GM23338 (cell line): Measurements from ENCODE around the gene ZNF280C. TPM values are rescaled to one million over a fixed set of nuclear protein-coding genes. Genes with fewer than 3 reads are reported as not detected.

Experiments
- ATAC-seq: fragments of 200-7000 bp; cut with Tn5 transposase; 3 replicates; pipeline ENCODE4 v1.9.1; 2020
- DNase-seq: peaks from one replicate; pipeline ENCODE4 v3.0.0-alpha.2; 2015; ENCODE audit warnings: low spot score
- H2AFZ ChIP-seq: fragments of 200-600 bp; sonication (generic); 2 replicates; pipeline ENCODE4 v1.8.0; 2016; ENCODE audit warnings: antibody characterized with exemption, mild to moderate bottlenecking, moderate library complexity
- H3F3A ChIP-seq: fragments of 200-600 bp; sonication (generic); replicated peaks from 2 replicates; pipeline ENCODE4 v1.8.0; 2017; ENCODE audit warnings: antibody characterized with exemption, mixed run types, low read depth
- H3K27ac ChIP-seq: fragments of 200-600 bp; sonication (generic); 2 replicates; pipeline ENCODE4 v1.6.1; 2016; ENCODE audit warnings: low read depth
- H3K27me3 ChIP-seq: fragments of 200-600 bp; sonication (generic); 2 replicates; pipeline ENCODE4 v1.8.0; 2016; ENCODE audit warnings: mild to moderate bottlenecking, mixed run types, moderate library complexity; ENCODE audit not compliant: insufficient read depth
- H3K36me3 ChIP-seq: fragments of 200-600 bp; sonication (generic); 2 replicates; pipeline ENCODE4 v1.8.0; 2016; ENCODE audit warnings: mild to moderate bottlenecking; ENCODE audit not compliant: insufficient read depth
- H3K4me1 ChIP-seq: fragments of 200-600 bp; sonication (generic); 2 replicates; pipeline ENCODE4 v1.8.0; 2016; ENCODE audit warnings: mild to moderate bottlenecking, moderate library complexity; ENCODE audit not compliant: insufficient read depth
- H3K4me2 ChIP-seq: fragments of 200-600 bp; sonication (generic); 2 replicates; pipeline ENCODE4 v1.7.1; 2017; ENCODE audit warnings: mixed run types
- H3K4me3 ChIP-seq: fragments of 200-600 bp; sonication (generic); 2 replicates; pipeline ENCODE4 v1.6.1; 2016; ENCODE audit warnings: mixed run types
- H3K79me2 ChIP-seq: fragments of 200-600 bp; sonication (generic); replicated peaks from 2 replicates; pipeline ENCODE4 v1.8.0; 2017; ENCODE audit warnings: mild to moderate bottlenecking; ENCODE audit not compliant: insufficient read depth
- H3K9me2 ChIP-seq: fragments of 200-600 bp; sonication (generic); 2 replicates; pipeline ENCODE4 v1.8.0; 2017; ENCODE audit not compliant: insufficient read depth
- H4K20me1 ChIP-seq: fragments of 200-600 bp; sonication (generic); replicated peaks from 2 replicates; pipeline ENCODE4 v1.8.0; 2017; ENCODE audit warnings: mild to moderate bottlenecking; ENCODE audit not compliant: insufficient read depth
- H3K27ac Mint-ChIP-seq: 2 replicates; pipeline ENCODE4 v1.8.0; 2020; ENCODE audit warnings: inconsistent platforms, mild to moderate bottlenecking, moderate library complexity, mixed read lengths
- H3K27me3 Mint-ChIP-seq: 3 replicates; pipeline ENCODE4 v1.8.0; 2022; ENCODE audit warnings: low read depth, mild to moderate bottlenecking, moderate library complexity, mixed read lengths, inconsistent platforms; ENCODE audit not compliant: insufficient read depth, poor library complexity
- H3K36me3 Mint-ChIP-seq: 3 replicates; pipeline ENCODE4 v1.8.0; 2021; ENCODE audit warnings: low read depth, mild to moderate bottlenecking, inconsistent platforms, moderate library complexity, mixed read lengths
- H3K4me1 Mint-ChIP-seq: 3 replicates; pipeline ENCODE4 v1.8.0; 2020; ENCODE audit warnings: mild to moderate bottlenecking, inconsistent platforms, mixed read lengths
- H3K4me3 Mint-ChIP-seq: 3 replicates; pipeline ENCODE4 v1.8.0; 2021; ENCODE audit warnings: moderate library complexity, mild to moderate bottlenecking, inconsistent platforms, mixed read lengths
- H3K9me3 Mint-ChIP-seq: 3 replicates; pipeline ENCODE4 v1.8.0; 2020; ENCODE audit warnings: moderate library complexity, mild to moderate bottlenecking, inconsistent platforms, mixed read lengths
- CREB1 ChIP-seq: fragments of 250-450 bp; sonication (Bioruptor Pico); IDR thresholded peaks from 2 replicates; pipeline ENCODE4 v1.5.0; 2020; ENCODE audit warnings: low read depth, mild to moderate bottlenecking, moderate library complexity
- EZH2 ChIP-seq: fragments of 200-600 bp; sonication (generic); IDR thresholded peaks from one replicate; pipeline ENCODE4 v1.8.0; 2017; ENCODE audit warnings: antibody characterized with exemption, mild to moderate bottlenecking, low read depth; ENCODE audit not compliant: unreplicated experiment
- EZH2phosphoT487 ChIP-seq: fragments of 200-600 bp; sonication (generic); IDR thresholded peaks from one replicate; pipeline ENCODE4 v1.8.1; 2018; ENCODE audit warnings: antibody characterized with exemption; ENCODE audit not compliant: unreplicated experiment
- JUNB ChIP-seq: IDR thresholded peaks from one replicate; pipeline ENCODE4 v1.6.1; 2016; ENCODE audit warnings: antibody characterized with exemption; ENCODE audit not compliant: unreplicated experiment
- NANOG ChIP-seq: IDR thresholded peaks from 2 replicates; pipeline ENCODE4 v1.6.1; 2016; ENCODE audit warnings: antibody characterized with exemption, borderline replicate concordance
- POLR2AphosphoS5 ChIP-seq: IDR thresholded peaks from 2 replicates; pipeline ENCODE4 v1.6.1; 2016; ENCODE audit warnings: antibody characterized with exemption, low read depth
- STAT1 ChIP-seq: IDR thresholded peaks from one replicate; pipeline ENCODE4 v1.6.1; 2016; ENCODE audit warnings: antibody characterized with exemption; ENCODE audit not compliant: unreplicated experiment
- ZNF114 ChIP-seq: fragments of 250-450 bp; sonication (Bioruptor Pico); IDR thresholded peaks from 2 replicates; pipeline ENCODE4 v1.5.0; 2020; ENCODE audit warnings: mild to moderate bottlenecking, moderate library complexity
- ZNF331 ChIP-seq: fragments of 250-450 bp; sonication (Bioruptor Pico); IDR thresholded peaks from 2 replicates; pipeline ENCODE4 v1.5.0; 2020; ENCODE audit warnings: low read depth, mild to moderate bottlenecking, moderate library complexity
- polyA plus RNA-seq: library from polyadenylated mRNA; unstranded; fragments of >200 nt; fragmentation: Nextera tagmentation; extraction: Ambion mirVana; gene quantifications from 2 replicates; pipeline ENCODE4 v1.2.1, GENCODE V29; 2016
- total RNA-seq: library from RNA; depleted of rRNA; stranded (reverse); fragments of >200 nt; shearing (Covaris generic); gene quantifications from 2 replicates; pipeline ENCODE4 v1.2.3, GENCODE V29; 2014
- TF ChIP-seq, protein P1 (sequence below): fragments of 250-450 bp; sonication (Bioruptor Pico); IDR thresholded peaks from 2 replicates; pipeline ENCODE4 v1.5.0; 2020; ENCODE audit warnings: mild to moderate bottlenecking, moderate library complexity
- TF ChIP-seq, protein P2 (sequence below), 2 experiments: fragments of 200-600 bp in 1 of 2; sonication (generic) in 1 of 2; conservative IDR thresholded peaks; 2 replicates each; pipeline versions ENCODE4 v1.5.1 to v1.6.1; 2016 to 2017; ENCODE audit warnings: antibody characterized with exemption in 2 of 2, low read depth in 2 of 2, mild to moderate bottlenecking in 2 of 2, moderate library complexity in 1 of 2
- TF ChIP-seq, protein P3 (sequence below): IDR thresholded peaks from 2 replicates; pipeline ENCODE4 v1.6.1; 2016; ENCODE audit warnings: antibody characterized with exemption
- TF ChIP-seq, protein P4 (sequence below): IDR thresholded peaks from one replicate; pipeline ENCODE4 v1.6.1; 2018; ENCODE audit warnings: antibody characterized with exemption; ENCODE audit not compliant: unreplicated experiment

ZNF280C gene
- total and polyA plus RNA-seq, 2 experiments from 2014 or later: 7.9 to 14.4 TPM

DNA sequence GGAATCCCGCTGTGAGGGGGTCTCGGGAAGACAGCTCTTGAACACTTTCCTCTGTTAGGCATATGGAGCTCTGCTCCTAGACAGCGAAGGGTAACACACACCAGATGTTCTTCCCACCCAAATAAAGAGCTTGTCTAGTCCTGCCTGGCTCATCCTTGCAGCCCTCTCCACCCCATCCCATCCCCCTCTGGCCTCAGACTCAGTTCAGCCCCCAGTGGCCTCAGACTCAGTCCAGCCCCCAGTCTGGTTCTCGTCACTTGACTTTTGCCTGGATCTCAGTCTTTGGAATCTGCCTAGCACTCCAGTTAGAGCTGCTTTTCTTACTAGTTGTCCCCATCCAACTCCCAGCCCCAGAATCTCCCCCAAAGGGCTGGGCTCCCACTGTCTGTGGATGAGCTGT is 82.0 kb downstream of the ZNF280C start:
- H3K4me3 Mint-ChIP-seq: no peak overlapping the region
- peaks cover 6% of the 10 kb centered on the region for H3K27me3 Mint-ChIP-seq
- no peaks in the 10 kb centered on the region for H3K79me2 ChIP-seq
- no peak overlapping the region for H3K4me2 ChIP-seq
- TF ChIP-seq ZNF114 (CRISPR knock-in tag): no peak
- TF ChIP-seq JUNB: no peak
- TF ChIP-seq, protein P1, sequence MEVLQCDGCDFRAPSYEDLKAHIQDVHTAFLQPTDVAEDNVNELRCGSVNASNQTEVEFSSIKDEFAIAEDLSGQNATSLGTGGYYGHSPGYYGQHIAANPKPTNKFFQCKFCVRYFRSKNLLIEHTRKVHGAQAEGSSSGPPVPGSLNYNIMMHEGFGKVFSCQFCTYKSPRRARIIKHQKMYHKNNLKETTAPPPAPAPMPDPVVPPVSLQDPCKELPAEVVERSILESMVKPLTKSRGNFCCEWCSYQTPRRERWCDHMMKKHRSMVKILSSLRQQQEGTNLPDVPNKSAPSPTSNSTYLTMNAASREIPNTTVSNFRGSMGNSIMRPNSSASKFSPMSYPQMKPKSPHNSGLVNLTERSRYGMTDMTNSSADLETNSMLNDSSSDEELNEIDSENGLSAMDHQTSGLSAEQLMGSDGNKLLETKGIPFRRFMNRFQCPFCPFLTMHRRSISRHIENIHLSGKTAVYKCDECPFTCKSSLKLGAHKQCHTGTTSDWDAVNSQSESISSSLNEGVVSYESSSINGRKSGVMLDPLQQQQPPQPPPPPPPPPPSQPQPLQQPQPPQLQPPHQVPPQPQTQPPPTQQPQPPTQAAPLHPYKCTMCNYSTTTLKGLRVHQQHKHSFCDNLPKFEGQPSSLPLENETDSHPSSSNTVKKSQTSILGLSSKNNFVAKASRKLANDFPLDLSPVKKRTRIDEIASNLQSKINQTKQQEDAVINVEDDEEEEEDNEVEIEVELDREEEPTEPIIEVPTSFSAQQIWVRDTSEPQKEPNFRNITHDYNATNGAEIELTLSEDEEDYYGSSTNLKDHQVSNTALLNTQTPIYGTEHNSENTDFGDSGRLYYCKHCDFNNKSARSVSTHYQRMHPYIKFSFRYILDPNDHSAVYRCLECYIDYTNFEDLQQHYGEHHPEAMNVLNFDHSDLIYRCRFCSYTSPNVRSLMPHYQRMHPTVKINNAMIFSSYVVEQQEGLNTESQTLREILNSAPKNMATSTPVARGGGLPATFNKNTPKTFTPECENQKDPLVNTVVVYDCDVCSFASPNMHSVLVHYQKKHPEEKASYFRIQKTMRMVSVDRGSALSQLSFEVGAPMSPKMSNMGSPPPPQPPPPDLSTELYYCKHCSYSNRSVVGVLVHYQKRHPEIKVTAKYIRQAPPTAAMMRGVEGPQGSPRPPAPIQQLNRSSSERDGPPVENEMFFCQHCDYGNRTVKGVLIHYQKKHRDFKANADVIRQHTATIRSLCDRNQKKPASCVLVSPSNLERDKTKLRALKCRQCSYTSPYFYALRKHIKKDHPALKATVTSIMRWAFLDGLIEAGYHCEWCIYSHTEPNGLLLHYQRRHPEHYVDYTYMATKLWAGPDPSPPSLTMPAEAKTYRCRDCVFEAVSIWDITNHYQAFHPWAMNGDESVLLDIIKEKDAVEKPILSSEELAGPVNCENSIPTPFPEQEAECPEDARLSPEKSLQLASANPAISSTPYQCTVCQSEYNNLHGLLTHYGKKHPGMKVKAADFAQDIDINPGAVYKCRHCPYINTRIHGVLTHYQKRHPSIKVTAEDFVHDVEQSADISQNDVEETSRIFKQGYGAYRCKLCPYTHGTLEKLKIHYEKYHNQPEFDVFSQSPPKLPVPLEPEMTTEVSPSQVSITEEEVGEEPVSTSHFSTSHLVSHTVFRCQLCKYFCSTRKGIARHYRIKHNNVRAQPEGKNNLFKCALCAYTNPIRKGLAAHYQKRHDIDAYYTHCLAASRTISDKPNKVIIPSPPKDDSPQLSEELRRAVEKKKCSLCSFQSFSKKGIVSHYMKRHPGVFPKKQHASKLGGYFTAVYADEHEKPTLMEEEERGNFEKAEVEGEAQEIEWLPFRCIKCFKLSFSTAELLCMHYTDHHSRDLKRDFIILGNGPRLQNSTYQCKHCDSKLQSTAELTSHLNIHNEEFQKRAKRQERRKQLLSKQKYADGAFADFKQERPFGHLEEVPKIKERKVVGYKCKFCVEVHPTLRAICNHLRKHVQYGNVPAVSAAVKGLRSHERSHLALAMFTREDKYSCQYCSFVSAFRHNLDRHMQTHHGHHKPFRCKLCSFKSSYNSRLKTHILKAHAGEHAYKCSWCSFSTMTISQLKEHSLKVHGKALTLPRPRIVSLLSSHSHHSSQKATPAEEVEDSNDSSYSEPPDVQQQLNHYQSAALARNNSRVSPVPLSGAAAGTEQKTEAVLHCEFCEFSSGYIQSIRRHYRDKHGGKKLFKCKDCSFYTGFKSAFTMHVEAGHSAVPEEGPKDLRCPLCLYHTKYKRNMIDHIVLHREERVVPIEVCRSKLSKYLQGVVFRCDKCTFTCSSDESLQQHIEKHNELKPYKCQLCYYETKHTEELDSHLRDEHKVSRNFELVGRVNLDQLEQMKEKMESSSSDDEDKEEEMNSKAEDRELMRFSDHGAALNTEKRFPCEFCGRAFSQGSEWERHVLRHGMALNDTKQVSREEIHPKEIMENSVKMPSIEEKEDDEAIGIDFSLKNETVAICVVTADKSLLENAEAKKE (CRISPR knock-in tag): no peak
- no peak for TF ChIP-seq EZH2
- TF ChIP-seq EZH2phosphoT487: no peak
- no peak for TF ChIP-seq CREB1 (CRISPR knock-in tag)
- TF ChIP-seq, protein P2, sequence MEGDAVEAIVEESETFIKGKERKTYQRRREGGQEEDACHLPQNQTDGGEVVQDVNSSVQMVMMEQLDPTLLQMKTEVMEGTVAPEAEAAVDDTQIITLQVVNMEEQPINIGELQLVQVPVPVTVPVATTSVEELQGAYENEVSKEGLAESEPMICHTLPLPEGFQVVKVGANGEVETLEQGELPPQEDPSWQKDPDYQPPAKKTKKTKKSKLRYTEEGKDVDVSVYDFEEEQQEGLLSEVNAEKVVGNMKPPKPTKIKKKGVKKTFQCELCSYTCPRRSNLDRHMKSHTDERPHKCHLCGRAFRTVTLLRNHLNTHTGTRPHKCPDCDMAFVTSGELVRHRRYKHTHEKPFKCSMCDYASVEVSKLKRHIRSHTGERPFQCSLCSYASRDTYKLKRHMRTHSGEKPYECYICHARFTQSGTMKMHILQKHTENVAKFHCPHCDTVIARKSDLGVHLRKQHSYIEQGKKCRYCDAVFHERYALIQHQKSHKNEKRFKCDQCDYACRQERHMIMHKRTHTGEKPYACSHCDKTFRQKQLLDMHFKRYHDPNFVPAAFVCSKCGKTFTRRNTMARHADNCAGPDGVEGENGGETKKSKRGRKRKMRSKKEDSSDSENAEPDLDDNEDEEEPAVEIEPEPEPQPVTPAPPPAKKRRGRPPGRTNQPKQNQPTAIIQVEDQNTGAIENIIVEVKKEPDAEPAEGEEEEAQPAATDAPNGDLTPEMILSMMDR (conservative IDR thresholded peaks at IDR 0.05; ENCODE audit: low read depth in 2 of 2): no peak
- TF ChIP-seq, protein P3, sequence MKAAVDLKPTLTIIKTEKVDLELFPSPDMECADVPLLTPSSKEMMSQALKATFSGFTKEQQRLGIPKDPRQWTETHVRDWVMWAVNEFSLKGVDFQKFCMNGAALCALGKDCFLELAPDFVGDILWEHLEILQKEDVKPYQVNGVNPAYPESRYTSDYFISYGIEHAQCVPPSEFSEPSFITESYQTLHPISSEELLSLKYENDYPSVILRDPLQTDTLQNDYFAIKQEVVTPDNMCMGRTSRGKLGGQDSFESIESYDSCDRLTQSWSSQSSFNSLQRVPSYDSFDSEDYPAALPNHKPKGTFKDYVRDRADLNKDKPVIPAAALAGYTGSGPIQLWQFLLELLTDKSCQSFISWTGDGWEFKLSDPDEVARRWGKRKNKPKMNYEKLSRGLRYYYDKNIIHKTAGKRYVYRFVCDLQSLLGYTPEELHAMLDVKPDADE: no peak
- TF ChIP-seq, protein P4, sequence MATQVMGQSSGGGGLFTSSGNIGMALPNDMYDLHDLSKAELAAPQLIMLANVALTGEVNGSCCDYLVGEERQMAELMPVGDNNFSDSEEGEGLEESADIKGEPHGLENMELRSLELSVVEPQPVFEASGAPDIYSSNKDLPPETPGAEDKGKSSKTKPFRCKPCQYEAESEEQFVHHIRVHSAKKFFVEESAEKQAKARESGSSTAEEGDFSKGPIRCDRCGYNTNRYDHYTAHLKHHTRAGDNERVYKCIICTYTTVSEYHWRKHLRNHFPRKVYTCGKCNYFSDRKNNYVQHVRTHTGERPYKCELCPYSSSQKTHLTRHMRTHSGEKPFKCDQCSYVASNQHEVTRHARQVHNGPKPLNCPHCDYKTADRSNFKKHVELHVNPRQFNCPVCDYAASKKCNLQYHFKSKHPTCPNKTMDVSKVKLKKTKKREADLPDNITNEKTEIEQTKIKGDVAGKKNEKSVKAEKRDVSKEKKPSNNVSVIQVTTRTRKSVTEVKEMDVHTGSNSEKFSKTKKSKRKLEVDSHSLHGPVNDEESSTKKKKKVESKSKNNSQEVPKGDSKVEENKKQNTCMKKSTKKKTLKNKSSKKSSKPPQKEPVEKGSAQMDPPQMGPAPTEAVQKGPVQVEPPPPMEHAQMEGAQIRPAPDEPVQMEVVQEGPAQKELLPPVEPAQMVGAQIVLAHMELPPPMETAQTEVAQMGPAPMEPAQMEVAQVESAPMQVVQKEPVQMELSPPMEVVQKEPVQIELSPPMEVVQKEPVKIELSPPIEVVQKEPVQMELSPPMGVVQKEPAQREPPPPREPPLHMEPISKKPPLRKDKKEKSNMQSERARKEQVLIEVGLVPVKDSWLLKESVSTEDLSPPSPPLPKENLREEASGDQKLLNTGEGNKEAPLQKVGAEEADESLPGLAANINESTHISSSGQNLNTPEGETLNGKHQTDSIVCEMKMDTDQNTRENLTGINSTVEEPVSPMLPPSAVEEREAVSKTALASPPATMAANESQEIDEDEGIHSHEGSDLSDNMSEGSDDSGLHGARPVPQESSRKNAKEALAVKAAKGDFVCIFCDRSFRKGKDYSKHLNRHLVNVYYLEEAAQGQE: no peak
- TF ChIP-seq POLR2AphosphoS5: no peak
- no peak for TF ChIP-seq STAT1
- TF ChIP-seq NANOG: no peak
- no peak for TF ChIP-seq ZNF331
- ATAC-seq (no peak), DNase-seq (no peak)
- no peaks in the 10 kb centered on the region for H3K27me3 ChIP-seq
- H3K36me3 Mint-ChIP-seq: no peaks in the 10 kb centered on the region
- no peaks in the 10 kb centered on the region for H3K36me3 ChIP-seq
- no peak overlapping the region for H3K4me3 ChIP-seq
- H3F3A ChIP-seq: no peaks in the 10 kb centered on the region
- H3K4me1 ChIP-seq: no peaks in the 10 kb centered on the region
- H3K9me3 Mint-ChIP-seq: no peaks in the 10 kb centered on the region
- no peaks in the 10 kb centered on the region for H4K20me1 ChIP-seq
- no peaks in the 10 kb centered on the region for H3K4me1 Mint-ChIP-seq
- H3K27ac ChIP-seq: no peak overlapping the region
- H3K27ac Mint-ChIP-seq: no peak overlapping the region
- H2AFZ ChIP-seq: no peak overlapping the region
- no peaks in the 10 kb centered on the region for H3K9me2 ChIP-seq
